ENCODE results near the gene HTR1E. TPM values are rescaled to one million over a fixed set of nuclear protein-coding genes. Genes with fewer than 3 reads are reported as not detected.

The HTR1E gene
- total and polyA plus RNA-seq, 8 donors, result 0.18 to 4.1 (median 0.68) TPM; not detected in 3

- DNase-seq, result no peak
- no peaks in the 10 kb centered on the region for H3K36me3 ChIP-seq
- H3K4me1 ChIP-seq, result peaks cover 0 to 3% (median 0%) of the 10 kb centered on the region in 4 donors
- H3K27me3 ChIP-seq, result no peaks in the 10 kb centered on the region
- no peak overlapping the region for H3K27ac ChIP-seq
- no peak overlapping the region for H3K4me3 ChIP-seq
- intact Hi-C loops (cut with DNase I; ENCODE audit: low total_unique reads), result no loop called here
- no peaks in the 10 kb centered on the region for H3K9me3 ChIP-seq
- WGBS, 5 donors, result 67 to 79% (median 71%) methylated on average over 2 of the region's 2 CpGs
- TF ChIP-seq POLR2AphosphoS5 (IDR thresholded peaks at IDR 0.05) (no peak), POLR2A (IDR thresholded peaks at IDR 0.05) (no peak), CTCF (IDR thresholded peaks at IDR 0.05) (no peak), EP300 (IDR thresholded peaks at IDR 0.05) (no peak)
Measured at GRCh38 chr6:86959656-86960055, 22.3 kb downstream of the HTR1E start.

GRCh38 chr6:86961455-86962200 is 24.3 kb downstream of the HTR1E start:
- intact Hi-C loops (cut with DNase I; ENCODE audit: low total_unique reads), result no loop called here
- Histone ChIP-seq H3K27ac (no peak overlapping the region), H3K4me1 (no peaks in the 10 kb centered on the region), H3K27me3 (no peaks in the 10 kb centered on the region), H3K9me3 (no peaks in the 10 kb centered on the region), H3K36me3 (no peaks in the 10 kb centered on the region), H3K4me3 (no peak overlapping the region)
- no peak for TF ChIP-seq CTCF (IDR thresholded peaks at IDR 0.05)
- TF ChIP-seq POLR2AphosphoS5 (IDR thresholded peaks at IDR 0.05), result no peak
- no peak for TF ChIP-seq EP300 (IDR thresholded peaks at IDR 0.05)
- no peak for TF ChIP-seq POLR2A (IDR thresholded peaks at IDR 0.05)
- no peak for DNase-seq
- 78 to 87% (median 84%) methylated on average over 8 of the region's 8 CpGs for WGBS, 5 donors

GRCh38 chr6:86963352-86963751 is 26.0 kb downstream of the HTR1E start:
- no peaks in the 10 kb centered on the region for H3K9me3 ChIP-seq
- no peak for DNase-seq
- no peaks in the 10 kb centered on the region for H3K36me3 ChIP-seq
- intact Hi-C loops (cut with DNase I; ENCODE audit: low total_unique reads), result no loop called here
- no peak for TF ChIP-seq POLR2A (IDR thresholded peaks at IDR 0.05)
- no peak for TF ChIP-seq POLR2AphosphoS5 (IDR thresholded peaks at IDR 0.05)
- no peak for TF ChIP-seq EP300 (IDR thresholded peaks at IDR 0.05)
- TF ChIP-seq CTCF (IDR thresholded peaks at IDR 0.05), result no peak
- no peaks in the 10 kb centered on the region for H3K27me3 ChIP-seq
- H3K4me1 ChIP-seq, result no peaks in the 10 kb centered on the region
- 87 to 99% (median 92%) methylated on average over 2 of the region's 2 CpGs for WGBS, 5 donors
- H3K4me3 ChIP-seq, result no peak overlapping the region
- H3K27ac ChIP-seq, result no peak overlapping the region

- no peaks in the 10 kb centered on the region for H3K4me1 ChIP-seq
- no peak overlapping the region for H3K4me3 ChIP-seq
- H3K9me3 ChIP-seq, result no peaks in the 10 kb centered on the region
- intact Hi-C loops (cut with DNase I; ENCODE audit: low total_unique reads), result no loop called here
- DNase-seq, result no peak
- WGBS, 5 donors, result 77 to 92% (median 85%) methylated on average over 4 of the region's 4 CpGs
- no peaks in the 10 kb centered on the region for H3K27me3 ChIP-seq
- no peak overlapping the region for H3K27ac ChIP-seq
- TF ChIP-seq EP300 (IDR thresholded peaks at IDR 0.05), result no peak
- TF ChIP-seq CTCF (IDR thresholded peaks at IDR 0.05), result no peak
- TF ChIP-seq POLR2A (IDR thresholded peaks at IDR 0.05), result no peak
- TF ChIP-seq POLR2AphosphoS5 (IDR thresholded peaks at IDR 0.05), result no peak
- H3K36me3 ChIP-seq, result no peaks in the 10 kb centered on the region
Measured at GRCh38 chr6:86964029-86964579, 26.8 kb downstream of the HTR1E start.

Measured in stomach (tissue), 9 donors.